CD4-positive, alpha-beta T cell treated with Interferon alpha-2 for 1 hour (primary cell): ENCODE measurements around the gene PIEZO1.
"Not testable (repeated sequence)": the region's sequence is repeated elsewhere in the genome, so short reads cannot be mapped to it uniquely, and the experiment has no call there.

Experiments used
- DNase-seq, 2 donors: peaks; one replicate each; pipeline ENCODE4 v3.0.0-alpha.2; 2020 to 2022

Gene PIEZO1

GRCh38 chr16:88804173-88804551, 19.1 kb upstream of the PIEZO1 start:
- DNase-seq: no peak

DNA sequence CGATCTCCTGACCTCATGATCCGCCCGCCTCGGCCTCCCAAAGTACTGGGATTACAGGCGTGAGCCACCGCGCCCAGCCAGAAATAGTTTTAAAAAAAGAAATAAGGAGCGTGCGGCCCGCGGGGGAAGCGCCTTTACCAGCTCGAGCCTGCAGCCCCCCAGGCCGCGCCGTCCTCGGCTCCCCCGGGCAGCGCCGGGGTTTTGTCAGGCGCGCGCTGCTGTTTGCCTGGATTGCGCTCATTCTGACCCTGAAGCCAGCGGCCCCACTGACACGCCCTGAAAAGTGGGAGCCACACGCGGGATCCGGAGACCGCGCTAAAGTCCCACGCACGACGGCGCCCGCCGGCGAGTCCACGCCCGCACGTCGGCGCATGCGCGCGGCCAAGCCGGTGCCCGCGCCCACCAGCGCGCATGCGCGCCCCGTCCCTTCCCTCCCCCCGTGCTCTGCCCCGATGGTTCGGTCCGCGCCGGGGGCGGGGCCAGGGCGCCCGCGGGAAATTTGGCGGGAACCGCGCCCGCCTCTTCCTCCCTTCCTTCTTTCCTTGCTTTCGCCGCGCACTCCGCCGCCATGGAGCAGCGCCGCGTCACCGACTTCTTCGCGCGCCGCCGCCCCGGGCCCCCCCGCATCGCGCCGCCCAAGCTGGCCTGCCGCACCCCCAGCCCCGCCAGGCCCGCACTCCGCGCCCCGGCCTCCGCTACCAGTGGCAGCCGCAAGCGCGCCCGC, 18.4 kb upstream of the PIEZO1 start, which contains the start of gene CDT1:
Gene CDT1, plus strand, starts transcription at position 526 of the 724 bp plus-strand sequence. Its CDS starts 43 bp downstream, at position 569.
- DNase-seq: peak; percentile 80 to 88

DNA sequence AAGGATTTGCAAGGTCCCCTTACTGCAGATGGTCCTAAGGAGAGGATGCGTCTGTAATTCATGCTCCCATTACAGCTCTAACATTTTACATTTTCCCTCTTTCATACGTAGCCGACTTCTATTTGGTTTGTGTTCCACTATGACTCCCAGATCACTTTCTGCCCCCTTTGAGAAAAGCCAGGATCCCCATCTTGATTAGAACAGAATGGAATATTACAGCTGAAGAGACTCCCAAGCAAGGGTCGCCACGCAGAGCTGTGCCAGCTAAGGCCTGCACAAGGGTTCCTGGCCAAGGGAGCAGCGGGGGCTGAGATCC, 15.2 kb upstream of the PIEZO1 start:
- no peak for DNase-seq

DNA sequence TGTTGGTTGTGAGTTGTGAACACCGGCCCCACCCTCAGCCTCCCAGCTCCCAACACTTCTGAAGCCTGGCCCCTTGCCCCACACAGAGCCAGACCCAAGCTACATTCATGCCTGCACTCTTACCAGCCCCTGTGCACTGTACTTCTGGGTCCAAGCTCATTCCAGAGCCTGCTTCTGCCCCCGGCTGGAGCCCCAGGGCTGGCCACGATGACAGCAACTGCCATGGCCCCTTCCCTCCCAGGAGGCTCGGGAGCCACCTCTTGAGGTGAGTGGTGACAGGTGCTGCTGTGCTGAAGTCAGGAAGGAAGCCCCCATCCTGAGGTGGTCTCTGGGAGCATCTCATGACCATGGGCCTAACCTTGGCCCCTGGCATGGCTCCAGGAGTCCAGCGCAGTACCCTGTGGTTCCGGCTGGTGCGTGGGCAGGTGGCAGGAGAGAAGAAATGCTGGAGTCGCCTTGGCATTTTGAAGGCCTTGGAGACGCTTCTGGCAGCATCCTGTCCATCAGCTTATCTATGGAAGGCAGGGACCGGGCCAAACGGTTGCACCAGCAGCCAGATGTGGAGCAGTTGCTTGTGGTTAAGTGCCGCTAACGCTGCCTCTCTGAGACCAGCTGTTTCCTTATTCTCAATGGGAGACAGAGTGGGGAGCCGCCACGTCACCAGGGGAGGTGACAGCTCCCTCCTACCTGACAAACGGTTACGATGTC, 14.7 kb upstream of the PIEZO1 start:
- DNase-seq: no peak

DNA sequence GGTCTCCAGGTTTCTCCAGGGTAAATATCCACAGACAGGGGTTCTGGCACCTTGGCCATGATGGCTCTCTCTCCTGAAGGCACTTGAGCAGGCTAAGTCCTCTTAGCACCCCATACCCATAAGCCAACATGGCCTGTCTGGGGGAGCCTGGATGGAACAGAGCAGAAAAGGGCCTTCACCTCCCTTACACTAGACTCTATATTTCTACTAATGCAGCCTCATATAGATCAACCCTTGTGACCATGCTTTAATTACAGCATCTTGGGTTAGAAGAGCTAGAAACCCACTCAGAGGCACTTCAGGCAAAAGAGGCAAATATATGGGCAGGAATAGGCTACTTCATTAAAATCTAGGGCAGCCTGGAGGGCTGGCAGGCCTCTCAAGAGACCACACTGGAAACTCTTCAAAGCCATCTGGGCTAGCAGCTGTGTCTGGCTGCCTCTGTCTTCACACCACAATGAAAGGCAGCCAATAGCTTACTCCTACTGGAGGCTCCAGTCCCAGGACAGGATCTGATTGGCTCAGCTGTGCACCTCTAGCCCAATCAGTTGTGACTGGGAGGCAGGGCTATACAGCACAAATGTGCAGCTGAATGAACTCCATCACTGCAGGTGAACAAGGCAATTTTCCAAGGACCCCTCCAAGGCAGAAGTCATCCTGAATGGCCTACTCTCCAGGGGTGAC, 13.9 kb upstream of the PIEZO1 start:
- no peak for DNase-seq

DNA sequence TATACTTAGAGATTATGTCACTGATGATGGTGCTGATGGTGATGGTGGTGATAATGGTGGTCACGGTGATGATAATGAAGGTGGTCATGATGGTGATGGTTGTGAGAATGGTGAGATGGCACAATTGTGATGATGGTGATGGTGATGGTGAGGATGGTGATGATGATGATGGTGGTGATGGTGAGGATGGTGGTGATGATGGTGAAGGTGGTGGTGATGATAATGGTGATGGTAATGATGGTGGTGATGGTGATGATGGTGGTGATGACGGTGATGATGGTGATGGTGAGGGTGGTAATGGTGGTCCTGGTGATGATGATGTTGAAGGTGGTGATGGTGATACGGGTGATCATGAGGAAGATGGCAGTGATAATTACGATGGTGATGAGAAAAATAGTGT, 13.1 kb upstream of the PIEZO1 start:
- no peak for DNase-seq

DNA sequence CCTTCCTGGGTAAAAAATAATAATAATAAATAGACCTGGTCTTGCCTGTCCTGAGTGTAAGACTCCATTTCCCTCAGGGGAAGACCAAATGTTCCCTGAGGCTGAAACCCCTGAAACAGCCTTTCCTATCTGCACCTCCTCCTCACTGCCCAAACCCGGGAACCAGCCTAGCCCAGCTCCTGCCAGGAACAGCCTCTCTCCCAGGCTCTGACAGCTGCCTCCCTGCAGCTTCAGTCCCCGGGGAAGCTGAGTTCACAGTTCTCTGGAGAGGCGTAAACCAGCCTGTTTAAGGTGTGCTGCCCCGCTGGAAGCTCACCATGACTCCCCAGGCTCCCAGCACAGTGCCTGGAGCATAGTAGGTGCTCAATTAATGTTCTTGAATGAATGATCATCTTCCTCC, 11.3 kb upstream of the PIEZO1 start:
- DNase-seq: no peak

DNA sequence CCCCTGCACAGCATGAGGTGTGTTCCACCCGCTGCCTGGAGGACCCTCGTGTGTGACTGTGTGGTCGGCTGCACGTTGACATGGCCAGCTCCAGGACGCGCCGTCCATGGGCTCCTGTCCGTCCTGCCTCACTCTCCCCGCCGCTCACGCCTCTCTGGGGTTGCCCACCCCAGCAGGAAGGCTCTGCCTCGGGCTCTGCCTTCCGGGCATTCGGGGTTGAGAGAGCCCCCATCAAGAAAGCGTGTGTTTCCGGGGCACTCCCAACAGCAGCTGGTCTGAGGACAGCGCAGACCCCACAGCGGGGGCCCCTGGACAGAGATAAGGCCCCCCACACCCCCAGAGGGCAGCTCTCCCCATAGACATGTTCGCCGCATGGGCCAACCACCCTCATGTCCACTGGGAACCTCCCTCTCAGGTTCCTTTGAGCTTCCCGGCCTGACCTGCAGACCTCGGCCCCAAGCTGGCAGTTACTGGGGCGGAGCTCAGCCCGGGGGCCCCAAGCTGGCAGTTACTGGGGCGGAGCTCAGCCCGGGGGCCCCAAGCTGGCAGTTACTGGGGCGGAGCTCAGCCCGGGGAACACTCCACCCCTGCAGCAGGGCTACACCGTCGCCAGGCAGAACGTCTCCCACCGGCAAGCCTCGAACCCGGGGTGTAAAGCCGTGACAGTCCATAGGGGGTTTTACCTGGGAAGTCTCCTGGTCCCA, 8.4 kb upstream of the PIEZO1 start:
- DNase-seq: no peak

- no peak for DNase-seq
Measured at GRCh38 chr16:88792668-88793250, 7.7 kb upstream of the PIEZO1 start.

DNA sequence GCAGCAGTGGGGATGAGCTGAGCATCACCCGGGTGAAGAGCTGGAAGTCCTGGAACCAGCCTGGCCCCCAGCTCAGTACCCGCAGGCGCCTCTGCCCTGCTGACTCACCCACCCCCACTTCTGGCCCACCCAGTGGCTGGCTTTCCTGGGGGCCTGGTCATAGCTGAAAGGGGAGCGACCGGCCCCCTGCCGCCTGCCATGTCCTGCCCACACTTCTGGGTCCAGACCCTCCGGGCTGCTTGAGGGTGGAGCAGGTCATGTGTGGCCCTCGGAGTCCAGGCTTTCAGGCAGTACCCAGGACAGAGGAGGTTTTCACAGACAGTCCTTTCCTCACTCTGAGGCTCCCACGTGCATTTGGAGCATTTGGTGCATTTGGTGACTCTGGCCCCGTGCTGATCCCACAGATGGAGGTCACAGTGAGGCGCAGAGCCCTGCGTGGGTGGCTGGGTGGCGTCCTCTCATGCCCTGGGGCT, 7.1 kb upstream of the PIEZO1 start:
- DNase-seq: no peak

DNA sequence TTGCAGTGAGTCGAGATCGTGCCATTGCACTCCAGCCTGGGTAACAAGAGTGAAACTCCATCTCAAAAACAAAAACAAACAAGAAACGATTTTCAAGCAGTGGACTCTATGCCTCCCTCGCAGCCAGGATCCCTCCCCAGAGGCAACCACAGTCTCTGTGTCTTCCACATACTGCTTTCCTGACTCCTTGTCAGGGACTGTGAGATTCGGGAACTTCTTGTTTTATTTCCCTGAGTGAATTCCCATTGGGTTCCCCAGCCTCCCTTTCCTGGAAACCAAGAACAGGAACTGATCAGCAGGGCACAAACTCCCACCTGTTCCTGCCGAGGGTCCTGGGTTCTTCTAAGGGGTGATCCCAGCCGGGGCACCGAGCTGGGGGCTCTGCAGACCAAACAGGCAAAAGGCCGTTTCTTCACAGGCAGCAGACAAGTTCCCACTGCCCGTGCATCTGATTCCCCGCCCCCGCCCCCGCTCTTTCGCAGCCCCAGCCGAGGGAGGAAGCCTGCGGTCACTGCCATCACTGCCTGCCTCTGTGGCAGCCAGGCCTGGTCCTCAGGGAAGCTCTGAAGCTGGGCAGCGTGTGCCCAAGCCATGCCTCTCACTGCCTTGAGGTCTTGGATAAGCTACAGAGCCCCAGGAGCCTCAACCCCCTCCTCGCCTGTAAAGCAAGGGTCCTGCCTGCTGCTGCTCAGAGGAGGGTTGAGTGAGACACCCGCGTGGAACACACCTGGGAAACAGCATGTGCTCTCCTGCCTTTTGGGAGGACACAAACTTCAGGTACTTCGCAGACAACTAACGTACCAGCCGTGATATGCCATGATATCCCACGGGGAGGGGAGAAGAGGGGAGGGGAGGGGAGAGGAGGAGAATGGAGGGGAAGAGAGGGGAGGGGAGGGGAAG, 5.5 kb upstream of the PIEZO1 start:
- peak; percentile 50 to 69 for DNase-seq

GRCh38 chr16:88789594-88789993, 4.6 kb upstream of the PIEZO1 start:
- no peak for DNase-seq

DNA sequence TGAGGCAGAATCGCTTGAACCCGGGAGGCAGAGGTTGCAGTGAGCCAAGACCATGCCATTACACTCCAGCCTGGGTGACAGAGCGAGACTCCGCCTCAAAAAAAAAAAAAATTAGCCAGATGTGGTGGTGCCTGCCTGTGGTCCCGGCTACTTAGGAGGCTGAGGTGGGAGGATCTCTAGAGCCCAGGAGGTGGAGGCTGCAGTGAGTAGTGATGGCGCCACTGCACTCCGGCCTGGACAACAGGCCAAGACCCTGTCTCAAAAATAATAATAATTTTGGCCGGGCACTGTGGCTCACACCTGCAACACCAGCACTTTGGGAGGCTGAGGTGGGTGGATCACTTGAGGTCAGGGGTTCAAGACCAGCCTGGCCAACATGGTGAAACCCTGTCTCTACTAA, 3.7 kb upstream of the PIEZO1 start:
- not testable (repeated sequence) for DNase-seq

- no peak for DNase-seq
Measured at GRCh38 chr16:88787579-88788314, 2.7 kb upstream of the PIEZO1 start.

DNA sequence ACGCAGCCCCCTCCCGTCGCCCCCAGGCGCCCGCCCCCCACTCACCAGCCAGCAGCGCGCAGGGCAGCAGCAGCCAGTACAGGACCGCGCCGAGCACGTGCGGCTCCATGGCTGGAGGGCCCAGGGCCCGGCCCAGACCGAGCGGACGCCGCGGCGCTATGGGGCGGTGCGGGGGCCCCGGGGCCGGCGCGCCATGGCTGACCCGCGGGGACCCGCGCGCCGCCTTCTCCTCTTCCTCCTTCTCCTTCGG, 239 bp downstream of the PIEZO1 start:
- no peak for DNase-seq

DNA sequence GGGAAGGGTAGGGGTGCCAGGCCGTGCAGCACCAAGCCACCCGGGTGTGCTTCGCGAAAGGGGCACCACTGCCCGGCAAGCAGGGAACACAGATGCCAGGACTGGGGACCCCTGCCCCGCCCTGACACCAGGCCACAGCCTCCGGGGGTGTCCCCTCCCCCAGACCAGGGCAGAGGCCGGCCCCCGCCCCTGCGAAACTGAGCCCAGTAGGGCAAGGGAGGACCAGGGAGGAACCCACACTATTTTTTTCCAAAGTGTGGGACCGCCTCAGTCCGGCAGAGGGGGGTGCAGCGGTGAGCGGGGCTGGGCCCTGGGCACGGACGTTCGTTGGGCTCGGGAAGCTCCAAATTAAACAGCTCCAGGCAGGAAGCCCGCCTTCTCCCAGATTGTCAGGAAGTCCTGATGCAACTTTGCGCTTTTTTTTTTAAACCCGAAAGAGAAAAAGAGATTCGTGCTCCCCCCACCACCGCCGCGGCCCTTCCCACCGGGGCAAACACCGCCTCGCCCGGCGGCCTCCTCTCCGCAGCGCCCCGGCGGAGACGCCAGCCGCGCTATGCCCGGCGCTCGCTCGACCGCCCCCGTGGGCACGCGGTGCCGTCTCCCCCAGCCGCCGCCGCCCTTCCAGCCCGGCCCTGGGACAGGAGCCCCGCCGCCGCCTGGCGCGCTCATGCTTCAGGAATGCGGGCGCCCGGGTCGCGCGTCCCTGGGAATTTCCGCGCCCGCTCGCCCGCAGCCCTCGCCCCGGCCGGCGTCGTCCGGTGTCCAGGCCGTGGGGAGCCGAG, 755 bp downstream of the PIEZO1 start:
- DNase-seq: peak in 1 of 2 donors; percentile 55

DNA sequence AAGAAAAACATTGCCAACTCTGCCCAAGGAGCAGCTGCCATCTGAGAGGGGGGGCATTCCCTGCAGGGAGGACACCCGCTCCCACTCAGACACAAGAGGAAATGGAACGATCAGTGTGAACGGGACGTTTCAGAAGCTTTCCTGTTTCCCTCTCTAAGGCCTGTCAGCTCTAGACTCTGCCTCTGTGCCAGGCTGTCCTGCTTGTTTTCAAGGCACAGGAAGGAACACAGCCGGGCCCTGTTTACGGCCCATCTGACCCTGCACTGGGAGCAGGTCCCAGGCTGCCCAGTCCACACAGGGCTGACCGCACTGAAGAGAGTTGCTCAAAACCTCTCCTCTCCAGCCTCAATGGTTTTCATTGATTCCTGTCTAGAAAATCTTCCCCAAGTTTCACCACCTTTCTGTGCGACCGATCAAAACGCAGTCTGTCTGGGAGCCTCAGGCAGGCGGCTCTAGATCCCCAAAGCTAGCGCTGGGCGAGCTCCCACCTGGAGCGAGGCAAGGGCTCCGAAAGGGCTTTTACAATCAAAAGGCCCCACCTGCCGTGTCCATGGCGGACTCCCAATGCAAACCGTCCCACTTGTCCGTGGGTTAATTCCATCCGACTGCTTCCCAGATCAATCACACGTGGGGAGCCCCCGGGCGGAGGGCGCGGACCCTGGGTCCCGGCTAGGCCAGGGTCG, 1.5 kb downstream of the PIEZO1 start:
- DNase-seq: no peak

DNA sequence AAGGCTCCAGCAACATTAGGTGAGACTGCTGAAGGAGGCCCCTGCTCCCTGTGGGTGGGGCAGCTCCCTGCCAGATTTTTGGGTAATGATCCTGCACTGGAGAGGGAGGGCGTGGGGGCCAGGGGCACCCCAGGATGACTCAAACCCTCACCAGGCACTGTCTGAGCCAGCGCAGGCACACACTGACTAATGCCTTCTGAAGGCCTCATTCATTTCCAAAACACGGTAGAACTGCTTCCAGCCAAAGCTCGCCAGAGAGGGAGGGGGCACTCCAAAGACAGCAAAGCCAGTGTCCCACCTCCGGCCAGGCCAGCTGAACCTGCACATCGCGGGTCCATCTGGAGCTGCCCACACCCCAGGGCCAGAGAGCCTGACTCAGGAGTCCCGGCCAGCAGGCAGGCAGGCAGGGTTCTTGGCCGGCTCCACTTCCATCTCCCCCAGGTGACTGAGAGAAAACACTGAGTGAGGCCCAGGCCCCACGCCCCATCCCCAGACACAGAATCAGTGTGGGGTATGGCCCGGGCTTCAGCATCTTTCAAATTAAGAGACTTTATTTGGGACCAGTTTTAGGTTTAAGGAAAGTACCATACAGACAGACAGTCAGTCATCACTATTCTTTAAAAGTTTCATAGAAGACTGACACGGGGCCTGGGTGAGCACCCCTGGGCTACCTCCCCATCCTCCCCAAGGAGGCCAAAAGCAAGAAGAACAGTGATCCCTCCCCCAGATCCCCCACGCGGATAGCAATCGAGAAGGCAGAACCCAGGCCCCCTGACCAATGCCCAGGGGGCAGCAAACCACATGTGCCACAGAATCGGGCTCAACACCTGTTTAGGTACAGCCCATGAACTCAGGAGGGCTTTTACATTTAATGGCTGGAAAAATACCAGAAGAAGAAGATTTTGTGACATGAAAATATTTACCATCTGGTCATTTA, 2.3 kb downstream of the PIEZO1 start:
- DNase-seq: no peak
